K562 treated with DMSO at 1 percent for 12 hours (cell line): ENCODE data around the gene ADAMTS13. TPM values are rescaled to one million over a fixed set of nuclear protein-coding genes. Genes with fewer than 3 reads are reported as not detected.

Source experiments
- total RNA-seq: library from RNA; unstranded; fragments of 300-600 nt; gene quantifications from 2 replicates; pipeline ENCODE4 v1.2.3, GENCODE V29; 2022; ENCODE audit not compliant: insufficient read depth

The ADAMTS13 gene
- total RNA-seq: 0.52 TPM in 1 of 2 replicates, not detected in the other

GRCh38 chr9:133421615-133422542 is at the start of gene ADAMTS13:
Gene ADAMTS13, plus strand, starts transcription at chr9:133422367. Its CDS starts 77 bp downstream, at chr9:133422444.

GRCh38 chr9:133375724-133376654 is 46.2 kb upstream of the ADAMTS13 start, which contains the start of the genes STKLD1 and SURF4:
Gene STKLD1, plus strand, starts transcription at chr9:133376366. Its CDS starts 108 bp downstream, at chr9:133376474.
Gene SURF4, minus strand, starts transcription at chr9:133376060. Its CDS starts 91 bp downstream, at chr9:133375969.

GRCh38 chr9:133417541-133418461 is 4.4 kb upstream of the ADAMTS13 start, which contains the start of gene REXO4:
Gene REXO4, minus strand, starts transcription at chr9:133418010. Its CDS starts 166 bp downstream, at chr9:133417844.

GRCh38 chr9:133459476-133460404 is 37.6 kb downstream of the ADAMTS13 start, which contains the start of gene CACFD1:
Gene CACFD1, plus strand, starts transcription at chr9:133459978. Its CDS starts 89 bp downstream, at chr9:133460067.

GRCh38 chr9:133478851-133479711 is 56.9 kb downstream of the ADAMTS13 start, which contains the start of gene SLC2A6:
Gene SLC2A6, minus strand, starts transcription at chr9:133479099. Its CDS starts 40 bp downstream, at chr9:133479059.

Other genes with a start within 250 kb of the ADAMTS13 start
- not detected in 2 replicates for gene OBP2B, start 213.1 kb upstream of the ADAMTS13 start, total RNA-seq
- gene ABO, start 147.2 kb upstream of the ADAMTS13 start, total RNA-seq: 2.8 and 9.1 TPM in 2 replicates
- gene SURF6, start 86.2 kb upstream of the ADAMTS13 start, total RNA-seq: 13.2 and 16.9 TPM in 2 replicates
- 23.0 and 30.7 TPM in 2 replicates for gene MED22, start 74.2 kb upstream of the ADAMTS13 start, total RNA-seq
- gene RPL7A, start 74.1 kb upstream of the ADAMTS13 start, total RNA-seq: 5,716 and 6,453 TPM in 2 replicates
- 43.4 and 51.5 TPM in 2 replicates for gene SURF1, start 65.9 kb upstream of the ADAMTS13 start, total RNA-seq
- gene SURF2, start 65.8 kb upstream of the ADAMTS13 start, total RNA-seq: 43.8 and 66.8 TPM in 2 replicates
- gene SURF4, start 46.3 kb upstream of the ADAMTS13 start, total RNA-seq: 123 and 195 TPM in 2 replicates
- 1.1 TPM in 1 of 2 replicates, not detected in the other for gene STKLD1, start 46.0 kb upstream of the ADAMTS13 start, total RNA-seq
- 20.1 and 25.7 TPM in 2 replicates for gene REXO4, start 4.4 kb upstream of the ADAMTS13 start, total RNA-seq
- 11.0 and 11.3 TPM in 2 replicates for gene CACFD1, start 37.6 kb downstream of the ADAMTS13 start, total RNA-seq
- 0.98 and 2.2 TPM in 2 replicates for gene SLC2A6, start 56.7 kb downstream of the ADAMTS13 start, total RNA-seq
- gene MYMK, start 102.6 kb downstream of the ADAMTS13 start, total RNA-seq: not detected in 2 replicates
- not detected in 2 replicates for gene ADAMTSL2, start 112.3 kb downstream of the ADAMTS13 start, total RNA-seq
- not detected in 2 replicates for gene FAM163B, start 187.0 kb downstream of the ADAMTS13 start, total RNA-seq
- not detected in 2 replicates for gene DBH, start 214.0 kb downstream of the ADAMTS13 start, total RNA-seq